Spleen (tissue), 7 donors: Measurements from ENCODE around the gene CILP.

Source experiments
- CTCF ChIP-seq, 11 experiments: fragments of 200-600 bp in 7 of 11; fragments of 450-650 bp in 4 of 11; sonication (generic) in 4 of 11; IDR thresholded peaks in 8 of 11; conservative IDR thresholded peaks in 3 of 11; 1 replicate in 7 of 11; 2 replicates in 4 of 11; pipeline versions ENCODE4 v1.4.0 to v1.8.0; 2016 to 2021; ENCODE audit warnings: antibody characterized with exemption in 11 of 11, inconsistent platforms in 4 of 11, mild to moderate bottlenecking in 1 of 11
- POLR2AphosphoS5 ChIP-seq, 3 donors: sonication (generic); formaldehyde crosslinking; IDR thresholded peaks; one replicate each; pipeline ENCODE4 v1.5.1; 2017; ENCODE audit warnings: antibody characterized with exemption in 3 of 3
- donor health status: DM: no; HTN: no; CAD: no; lungs with moderate emphysema.
- donor health status: DM: no; HTN: no; CAD: no.
- donor health status: DM: no; HTN: no; CAD: no.

GRCh38 chr15:65175511-65175910 is 35.8 kb downstream of the CILP start:
- TF ChIP-seq CTCF (IDR thresholded peaks at IDR 0.05 in 8 of 11, conservative IDR thresholded peaks at IDR 0.05 in 3 of 11) (no peak), POLR2AphosphoS5 (IDR thresholded peaks at IDR 0.05) (no peak)
